ENCODE measurements around the gene INSL3. TPM values are rescaled to one million over a fixed set of nuclear protein-coding genes. Genes with fewer than 3 reads are reported as not detected.

The INSL3 gene
- under 1 TPM; 0.26 to 0.28 (median 0.28) TPM for polyA plus RNA-seq (ENCODE audit: insufficient read length in 3 of 3)

GRCh38 chr19:17821190-17821589 lies at the start of gene INSL3:
TSS of gene INSL3 (minus strand) at chr19:17821519. CDS start at chr19:17821506, 13 bp downstream.
- no peak for DNase-seq (ENCODE audit: low read depth in 3 of 3, low spot score in 2 of 3)

GRCh38 chr19:17869114-17869608 lies 47.8 kb upstream of the INSL3 start:
- no peak for DNase-seq (ENCODE audit: low read depth in 3 of 3, low spot score in 2 of 3)

- no peak for DNase-seq (ENCODE audit: low read depth in 3 of 3, low spot score in 2 of 3)
Measured at GRCh38 chr19:17868669-17869068, 47.4 kb upstream of the INSL3 start.

GRCh38 chr19:17866964-17867486 lies 45.7 kb upstream of the INSL3 start:
- no peak for DNase-seq (ENCODE audit: low read depth in 3 of 3, low spot score in 2 of 3)

GRCh38 chr19:17866312-17866963 lies 45.1 kb upstream of the INSL3 start:
- no peak for DNase-seq (ENCODE audit: low read depth in 3 of 3, low spot score in 2 of 3)

GRCh38 chr19:17865364-17866311 lies 44.3 kb upstream of the INSL3 start:
- DNase-seq (ENCODE audit: low read depth in 3 of 3, low spot score in 2 of 3), result no peak

GRCh38 chr19:17863520-17864182 lies 42.3 kb upstream of the INSL3 start:
- no peak for DNase-seq (ENCODE audit: low read depth in 3 of 3, low spot score in 2 of 3)

- DNase-seq (ENCODE audit: low read depth in 3 of 3, low spot score in 2 of 3), result no peak
Measured at GRCh38 chr19:17862711-17863519, 41.6 kb upstream of the INSL3 start.

- no peak for DNase-seq (ENCODE audit: low read depth in 3 of 3, low spot score in 2 of 3)
Measured at GRCh38 chr19:17861542-17862402, 40.5 kb upstream of the INSL3 start.

GRCh38 chr19:17860993-17861360 lies 39.7 kb upstream of the INSL3 start:
- DNase-seq (ENCODE audit: low read depth in 3 of 3, low spot score in 2 of 3), result no peak

- DNase-seq (ENCODE audit: low read depth in 3 of 3, low spot score in 2 of 3), result no peak
Measured at GRCh38 chr19:17860331-17860992, 39.1 kb upstream of the INSL3 start.

GRCh38 chr19:17859533-17860330 lies 38.4 kb upstream of the INSL3 start, which contains the start of gene RPL18A:
TSS of gene RPL18A (plus strand) at chr19:17859910. CDS start at chr19:17859957, 47 bp downstream.
- DNase-seq (ENCODE audit: low read depth in 3 of 3, low spot score in 2 of 3), result peak; percentile 96 to 97 (median 96)

- peak in 1 of 3 donors; percentile 62 for DNase-seq (ENCODE audit: low read depth in 3 of 3, low spot score in 2 of 3)
Measured at GRCh38 chr19:17855280-17856152, 34.2 kb upstream of the INSL3 start.

GRCh38 chr19:17854061-17854460 lies 32.7 kb upstream of the INSL3 start:
- no peak for DNase-seq (ENCODE audit: low read depth in 3 of 3, low spot score in 2 of 3)

- DNase-seq (ENCODE audit: low read depth in 3 of 3, low spot score in 2 of 3), result no peak
Measured at GRCh38 chr19:17848595-17849292, 27.4 kb upstream of the INSL3 start.
